Measurements from ENCODE around the gene BRSK2. TPM values are rescaled to one million over a fixed set of nuclear protein-coding genes. Genes with fewer than 3 reads are reported as not detected.

Gene BRSK2
- total and polyA plus RNA-seq, 2 of the 4 experiments (the other 2 are of a cell fraction) = 0.18 to 0.62 TPM

- Histone ChIP-seq H3K9ac (ENCODE audit: low read depth, low read length) (no peak overlapping the region), H2BK15ac (ENCODE audit: low read depth, low read length) (no peak overlapping the region), H4K20me1 (ENCODE audit: insufficient read depth, low read length) (no peaks in the 10 kb centered on the region), H3K79me1 (ENCODE audit: low read depth in 1 of 2, low read length in 2 of 2) (no peaks in the 10 kb centered on the region), H2AK9ac (replicated peaks; ENCODE audit: low read depth, low read length, poor library complexity) (no peak overlapping the region), H3K23ac (ENCODE audit: low read depth, low read length) (no peak overlapping the region), H2BK120ac (ENCODE audit: low read depth, low read length) (no peak overlapping the region), H3K27ac (ENCODE audit: insufficient read depth, low read length) (no peak overlapping the region), H2AK5ac (ENCODE audit: low read depth, low read length) (no peak overlapping the region), H3K36me3 (ENCODE audit: control insufficient read depth, insufficient read depth, low read length) (no peaks in the 10 kb centered on the region), H3K4me3 (ENCODE audit: insufficient read depth, low read depth, low read length) (no peak overlapping the region), H3K4me1 (ENCODE audit: control insufficient read depth, insufficient read depth, low read length) (peaks cover 5% of the 10 kb centered on the region), H4K5ac (ENCODE audit: low read depth, low read length) (no peak overlapping the region), H3K9me3 (ENCODE audit: control insufficient read depth, insufficient read depth, low read length) (no peaks in the 10 kb centered on the region), H4K8ac (ENCODE audit: low read depth in 2 of 2, low read length in 2 of 2) (no peak overlapping the region), H3K56ac (ENCODE audit: extremely low read depth, insufficient read depth, low read length) (peak overlapping the region; percentile 17; the same call in 1 of the 2 replicates), H3K9me1 (ENCODE audit: insufficient read depth, low read length) (no peaks in the 10 kb centered on the region), H3K18ac (ENCODE audit: low read depth, low read length) (no peak overlapping the region), H3K4me2 (ENCODE audit: low read depth, low read length) (no peak overlapping the region), H2AFZ (replicated peaks; ENCODE audit: low read length, poor library complexity) (no peak overlapping the region), H2BK20ac (ENCODE audit: low read depth, low read length) (no peak overlapping the region), H3K14ac (replicated peaks; ENCODE audit: low read depth, low read length) (no peak overlapping the region), H3K4ac (ENCODE audit: low read depth, low read length) (no peak overlapping the region), H2BK5ac (ENCODE audit: low read depth, low read length, poor library complexity, severe bottlenecking) (no peak overlapping the region), H4K91ac (ENCODE audit: insufficient read depth, low read depth, low read length) (no peak overlapping the region), H3K27me3 (ENCODE audit: control insufficient read depth, insufficient read depth, low read length) (peaks cover 20% of the 10 kb centered on the region)
- no peak for DNase-seq
- dilution Hi-C loops (cut with HindIII; ENCODE audit: low sequenced_read_pairs, unreplicated experiment) (no loop called here), in situ Hi-C loops (cut with MboI; ENCODE audit: low sequenced_read_pairs) (no loop called here), intact Hi-C loops (cut with micrococcal nuclease) (no loop called here)
- POLR2A ChIA-PET (ENCODE audit: unreplicated experiment) = no interaction called here
- peak; percentile 27; the same call in 1 of the 2 replicates for ATAC-seq (ENCODE audit: low read depth)
- WGBS, 2 experiments (ENCODE audit: extremely low coverage in 2 of 2, insufficient read length in 1 of 2) = 43% methylated on average over 5 of the region's 14 CpGs; no CpG with 5 or more reads in 1 of the 2 experiments
- BruUV-seq (replicated peaks) = no TSS peak
- CTCF ChIA-PET = no interaction called here
- TF ChIP-seq USF2 (IDR thresholded peaks at IDR 0.05; ENCODE audit: low read depth, low read length) = no peak
- no peak for TF ChIP-seq RAD21 (IDR thresholded peaks at IDR 0.05; ENCODE audit: low read length)
- no peak for TF ChIP-seq SMC3 (IDR thresholded peaks at IDR 0.05; ENCODE audit: low read depth, low read length)
- TF ChIP-seq CTCF (conservative IDR thresholded peaks at IDR 0.05; ENCODE audit: low read depth, low read length) = no peak
Measured at GRCh38 chr11:1356007-1356435, 33.7 kb upstream of the BRSK2 start.

Data from IMR-90 (cell line).